Activated CD8-positive, alpha-beta T cell treated with anti-CD3 and anti-CD28 coated beads for 36 hours (primary cell): Measurements from ENCODE around the gene SMARCE1. TPM values are rescaled to one million over a fixed set of nuclear protein-coding genes. Genes with fewer than 3 reads are reported as not detected.
A peak's percentile ranks its signal among the peaks of the same experiment; 100 is the strongest.

ENCODE experiments used
- ATAC-seq: fragments of 200-7000 bp; cut with Tn5 transposase; one replicate; pipeline ENCODE4 v1.10.0; 2021; ENCODE audit warnings: mild to moderate bottlenecking, moderate library complexity
- CTCF ChIA-PET: fragments of 350-600 bp; sonication (Branson Sonifier 250); formaldehyde crosslinking; loops from one replicate; lab custom pipeline; 2021; ENCODE audit warnings: antibody characterized with exemption; lab: Charles Lee
- POLR2A ChIA-PET: fragments of 350-600 bp; sonication (Branson Sonifier 250); formaldehyde crosslinking; loops from one replicate; lab custom pipeline; 2021; ENCODE audit warnings: antibody characterized with exemption; lab: Charles Lee
- DNase-seq: peaks from one replicate; pipeline ENCODE4 v3.0.0-alpha.2; 2020
- H3K27ac Mint-ChIP-seq: one replicate; pipeline ENCODE4 v1.8.0; 2021; ENCODE audit warnings: mild to moderate bottlenecking, mixed read lengths
- H3K27me3 Mint-ChIP-seq: one replicate; pipeline ENCODE4 v1.8.0; 2021; ENCODE audit warnings: mixed read lengths
- H3K36me3 Mint-ChIP-seq: one replicate; pipeline ENCODE4 v1.8.0; 2021; ENCODE audit warnings: low read depth, mixed read lengths
- H3K4me1 Mint-ChIP-seq: one replicate; pipeline ENCODE4 v1.8.0; 2021; ENCODE audit warnings: low read depth, mixed read lengths
- H3K4me3 Mint-ChIP-seq: one replicate; pipeline ENCODE4 v1.8.0; 2021; ENCODE audit warnings: mild to moderate bottlenecking, moderate library complexity, mixed read lengths
- H3K9me3 Mint-ChIP-seq: one replicate; pipeline ENCODE4 v1.8.0; 2021; ENCODE audit warnings: mixed read lengths
- CTCF ChIP-seq: fragments of 200-600 bp; IDR thresholded peaks from one replicate; pipeline ENCODE4 v1.8.0; 2022; ENCODE audit warnings: antibody characterized with exemption, mild to moderate bottlenecking
- intact Hi-C: fragments of 100-400 bp; cut with micrococcal nuclease; formaldehyde crosslinking; loops from one replicate; pipeline ENCODE4 v1.10.0; 2022
- total RNA-seq, 2 experiments: library from RNA; stranded (reverse); gene quantifications; one replicate each; pipeline ENCODE4 v1.2.3, GENCODE V29; 2021

SMARCE1 gene
- total RNA-seq, 2 experiments from 2014 or later, result 87.8 to 92.5 TPM

GRCh38 chr17:40611840-40612474 lies 35.7 kb downstream of the SMARCE1 start:
- no peaks in the 10 kb centered on the region for H3K36me3 Mint-ChIP-seq
- peak overlapping the region; percentile 81 for H3K27ac Mint-ChIP-seq
- peak; percentile 22 for DNase-seq
- POLR2A ChIA-PET, result interaction anchor here (1.0 to 30.9 kb wide), 6 partner anchors 8 to 72 kb away, joined by 3 to 787 read pairs (median 7); partner anchors contain the start of gene CCR7
- H3K9me3 Mint-ChIP-seq, result no peaks in the 10 kb centered on the region
- CTCF ChIA-PET, result interaction anchor here (1.3 to 13.7 kb wide), 6 partner anchors 8 to 49 kb away, joined by 3 to 336 read pairs (median 6); partner anchors contain the start of gene CCR7
- H3K4me3 Mint-ChIP-seq, result peak overlapping the region; percentile 9
- TF ChIP-seq CTCF, result no peak
- H3K27me3 Mint-ChIP-seq, result no peaks in the 10 kb centered on the region
- intact Hi-C loops, result no loop called here
- ATAC-seq, result no peak
- H3K4me1 Mint-ChIP-seq, result peaks cover 95% of the 10 kb centered on the region

GRCh38 chr17:40610359-40610758 lies 37.3 kb downstream of the SMARCE1 start:
- no peak overlapping the region for H3K4me3 Mint-ChIP-seq
- ATAC-seq, result peak; percentile 35
- intact Hi-C loops, result no loop called here
- no peaks in the 10 kb centered on the region for H3K27me3 Mint-ChIP-seq
- ChIA-PET CTCF (interaction anchor here (0.8 to 13.7 kb wide), 4 partner anchors 9 to 47 kb away, joined by 3 to 336 read pairs (median 6); partner anchors contain the start of gene CCR7), POLR2A (interaction anchor here (0.8 to 30.9 kb wide), 5 partner anchors 10 to 70 kb away, joined by 3 to 787 read pairs (median 6); partner anchors contain the start of gene CCR7)
- H3K9me3 Mint-ChIP-seq, result no peaks in the 10 kb centered on the region
- DNase-seq, result peak; percentile 59
- H3K27ac Mint-ChIP-seq, result peak overlapping the region; percentile 81
- TF ChIP-seq CTCF, result no peak
- H3K36me3 Mint-ChIP-seq, result no peaks in the 10 kb centered on the region
- peaks cover 94% of the 10 kb centered on the region for H3K4me1 Mint-ChIP-seq

GRCh38 chr17:40608061-40608581 lies 39.5 kb downstream of the SMARCE1 start:
- DNase-seq (peak; percentile 69), ATAC-seq (peak; percentile 55)
- CTCF ChIA-PET, result interaction anchor here (1.1 to 2.0 kb wide), 5 partner anchors 27 to 60 kb away, joined by 3 to 6 read pairs (median 3); no protein-coding TSS in a partner anchor
- Mint-ChIP-seq H3K4me1 (peaks cover 95% of the 10 kb centered on the region), H3K27ac (peak overlapping the region; percentile 81), H3K4me3 (peak overlapping the region; percentile 26), H3K36me3 (no peaks in the 10 kb centered on the region), H3K27me3 (no peaks in the 10 kb centered on the region), H3K9me3 (no peaks in the 10 kb centered on the region)
- TF ChIP-seq CTCF, result no peak
- intact Hi-C loops, result no loop called here
- POLR2A ChIA-PET, result interaction anchor here (0.9 to 30.9 kb wide), 6 partner anchors 9 to 118 kb away, joined by 4 to 787 read pairs (median 5); partner anchors contain the start of gene CCR7

GRCh38 chr17:40607641-40608040 lies 40.0 kb downstream of the SMARCE1 start:
- peaks cover 95% of the 10 kb centered on the region for H3K4me1 Mint-ChIP-seq
- ChIA-PET CTCF (interaction anchor here (1.1 to 2.0 kb wide), 6 partner anchors 26 to 59 kb away, joined by 3 to 6 read pairs (median 3); no protein-coding TSS in a partner anchor), POLR2A (interaction anchor here (0.6 to 30.9 kb wide), 7 partner anchors 9 to 117 kb away, joined by 3 to 787 read pairs (median 5); partner anchors contain the start of gene CCR7)
- intact Hi-C loops, result no loop called here
- no peaks in the 10 kb centered on the region for H3K9me3 Mint-ChIP-seq
- peak; percentile 69 for DNase-seq
- no peaks in the 10 kb centered on the region for H3K27me3 Mint-ChIP-seq
- peak overlapping the region; percentile 26 for H3K4me3 Mint-ChIP-seq
- ATAC-seq, result peak; percentile 22
- H3K27ac Mint-ChIP-seq, result peak overlapping the region; percentile 81
- H3K36me3 Mint-ChIP-seq, result peaks cover 1% of the 10 kb centered on the region
- TF ChIP-seq CTCF, result no peak
